Measurements from ENCODE around the gene HDHD5.

DNA sequence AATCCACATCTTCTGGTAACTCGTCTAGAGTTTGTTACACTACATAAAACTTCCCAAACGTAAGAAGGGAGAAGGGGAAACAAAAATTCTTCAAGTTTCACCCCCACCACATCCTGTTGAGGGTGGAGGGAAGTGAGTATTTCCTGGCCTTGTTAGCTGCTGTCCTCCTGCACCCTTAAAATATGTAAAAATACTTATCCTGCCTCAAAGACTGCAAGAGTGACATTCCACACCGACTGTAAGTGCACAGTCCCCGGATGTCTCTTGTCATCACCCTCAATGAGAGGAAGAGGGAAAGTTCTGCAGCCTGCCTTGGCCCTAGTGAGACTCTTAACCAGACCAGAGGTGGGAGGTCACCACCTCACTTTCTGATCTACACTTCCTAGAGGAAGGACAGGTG, 41.2 kb downstream of the HDHD5 start:
- TF ChIP-seq, protein P1, sequence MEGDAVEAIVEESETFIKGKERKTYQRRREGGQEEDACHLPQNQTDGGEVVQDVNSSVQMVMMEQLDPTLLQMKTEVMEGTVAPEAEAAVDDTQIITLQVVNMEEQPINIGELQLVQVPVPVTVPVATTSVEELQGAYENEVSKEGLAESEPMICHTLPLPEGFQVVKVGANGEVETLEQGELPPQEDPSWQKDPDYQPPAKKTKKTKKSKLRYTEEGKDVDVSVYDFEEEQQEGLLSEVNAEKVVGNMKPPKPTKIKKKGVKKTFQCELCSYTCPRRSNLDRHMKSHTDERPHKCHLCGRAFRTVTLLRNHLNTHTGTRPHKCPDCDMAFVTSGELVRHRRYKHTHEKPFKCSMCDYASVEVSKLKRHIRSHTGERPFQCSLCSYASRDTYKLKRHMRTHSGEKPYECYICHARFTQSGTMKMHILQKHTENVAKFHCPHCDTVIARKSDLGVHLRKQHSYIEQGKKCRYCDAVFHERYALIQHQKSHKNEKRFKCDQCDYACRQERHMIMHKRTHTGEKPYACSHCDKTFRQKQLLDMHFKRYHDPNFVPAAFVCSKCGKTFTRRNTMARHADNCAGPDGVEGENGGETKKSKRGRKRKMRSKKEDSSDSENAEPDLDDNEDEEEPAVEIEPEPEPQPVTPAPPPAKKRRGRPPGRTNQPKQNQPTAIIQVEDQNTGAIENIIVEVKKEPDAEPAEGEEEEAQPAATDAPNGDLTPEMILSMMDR (IDR thresholded peaks at IDR 0.05; ENCODE audit: low read depth, low read length) = no peak
- no peak for TF ChIP-seq POLR2A (IDR thresholded peaks at IDR 0.05; ENCODE audit: extremely low read depth, insufficient read length)
- TF ChIP-seq, protein P2, sequence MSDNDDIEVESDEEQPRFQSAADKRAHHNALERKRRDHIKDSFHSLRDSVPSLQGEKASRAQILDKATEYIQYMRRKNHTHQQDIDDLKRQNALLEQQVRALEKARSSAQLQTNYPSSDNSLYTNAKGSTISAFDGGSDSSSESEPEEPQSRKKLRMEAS (IDR thresholded peaks at IDR 0.05; ENCODE audit: low read depth, low read length) = no peak
